Mesenteric fat pad (tissue), 1 donor: ENCODE results near the gene AMOTL2. TPM values are rescaled to one million over a fixed set of nuclear protein-coding genes. Genes with fewer than 3 reads are reported as not detected.

Source experiments
- DNase-seq: peaks from one replicate; pipeline ENCODE4 v3.0.0-alpha.2; 2020; ENCODE audit warnings: low spot score
- total RNA-seq: library from RNA; stranded (reverse); fragmentation: NEBNext Ultra II Directional; extraction: Animal tissue kit (Norgen Biotek cat#: 25700); gene quantifications from one replicate; pipeline ENCODE4 v1.2.1, GENCODE V29; 2021
- donor health status: DM: yes; HTN: yes; CAD: no.

Gene AMOTL2
- total RNA-seq, 1 donor from 2014 or later = 272 TPM

DNA sequence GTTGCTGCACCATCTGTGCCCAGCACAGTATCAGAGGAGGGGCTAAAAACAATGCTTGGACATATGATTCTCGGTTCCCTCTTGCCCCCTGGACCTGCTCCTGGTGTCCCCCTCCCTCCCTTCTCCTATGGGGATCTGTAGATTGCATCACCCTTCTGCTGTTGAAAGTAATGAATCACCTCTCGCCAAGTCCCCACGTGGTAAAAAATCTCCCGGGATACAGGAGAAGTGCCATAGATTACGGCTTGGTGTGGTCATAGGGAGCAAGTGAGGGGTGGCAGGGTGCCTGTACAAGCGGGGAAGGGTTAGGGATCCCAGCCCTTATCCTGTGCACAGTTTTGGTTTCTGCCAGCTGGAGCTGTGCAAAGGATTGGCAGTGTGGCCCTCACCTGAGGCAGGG lies 37.7 kb downstream of the AMOTL2 start:
- peak; percentile 35 for DNase-seq

DNA sequence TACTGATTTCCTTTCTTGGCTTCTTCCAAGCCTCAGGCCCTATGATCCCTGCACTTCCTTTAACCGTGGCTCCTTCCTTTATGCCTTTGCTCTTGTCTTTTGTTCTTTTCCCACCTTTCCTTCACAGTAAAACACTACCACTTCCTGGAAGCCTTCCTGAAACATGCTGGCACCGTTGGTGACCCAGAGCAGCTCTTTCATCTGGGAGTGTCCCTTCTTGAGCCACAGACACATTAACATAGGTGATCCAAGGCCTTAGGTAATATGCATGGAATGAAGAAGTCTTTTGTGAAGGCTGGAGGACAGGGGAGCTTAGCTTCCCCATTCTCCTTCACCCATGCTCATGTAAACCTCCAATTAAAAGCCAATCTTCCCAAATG lies 39.4 kb downstream of the AMOTL2 start:
- DNase-seq = no peak

DNA sequence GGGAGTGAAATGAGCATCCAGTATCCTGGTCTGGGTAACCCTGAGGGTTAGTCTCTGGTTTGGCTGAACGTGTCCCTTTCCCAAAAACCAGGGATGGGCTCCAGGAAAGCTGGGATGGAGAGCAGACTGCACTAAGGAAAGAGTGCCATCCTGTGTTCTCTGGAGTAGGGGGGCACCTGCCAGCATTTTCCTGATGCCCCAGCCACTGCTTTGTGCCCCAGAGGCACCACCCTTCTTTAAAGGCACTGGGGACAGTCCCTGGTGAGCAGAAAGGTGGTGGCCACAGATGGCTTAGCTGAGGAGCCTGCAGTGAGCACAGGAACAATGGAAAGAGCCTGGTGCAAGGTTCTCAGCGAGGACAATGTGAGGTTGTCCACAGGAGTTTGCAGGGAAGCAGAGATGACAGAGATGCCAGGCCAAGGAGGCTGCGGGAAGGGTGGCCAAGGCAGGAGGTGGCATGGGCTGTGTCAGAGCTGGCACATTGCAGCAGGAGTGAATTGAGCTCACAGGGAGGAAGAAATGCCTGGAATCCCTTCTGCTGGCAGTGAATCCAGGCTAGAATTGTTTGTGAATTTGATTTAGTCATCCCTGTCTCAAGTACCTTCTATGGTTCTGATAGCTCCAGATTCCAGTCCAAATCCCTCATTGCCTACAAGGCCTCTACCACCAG lies 39.9 kb downstream of the AMOTL2 start:
- DNase-seq = peak; percentile 64

DNA sequence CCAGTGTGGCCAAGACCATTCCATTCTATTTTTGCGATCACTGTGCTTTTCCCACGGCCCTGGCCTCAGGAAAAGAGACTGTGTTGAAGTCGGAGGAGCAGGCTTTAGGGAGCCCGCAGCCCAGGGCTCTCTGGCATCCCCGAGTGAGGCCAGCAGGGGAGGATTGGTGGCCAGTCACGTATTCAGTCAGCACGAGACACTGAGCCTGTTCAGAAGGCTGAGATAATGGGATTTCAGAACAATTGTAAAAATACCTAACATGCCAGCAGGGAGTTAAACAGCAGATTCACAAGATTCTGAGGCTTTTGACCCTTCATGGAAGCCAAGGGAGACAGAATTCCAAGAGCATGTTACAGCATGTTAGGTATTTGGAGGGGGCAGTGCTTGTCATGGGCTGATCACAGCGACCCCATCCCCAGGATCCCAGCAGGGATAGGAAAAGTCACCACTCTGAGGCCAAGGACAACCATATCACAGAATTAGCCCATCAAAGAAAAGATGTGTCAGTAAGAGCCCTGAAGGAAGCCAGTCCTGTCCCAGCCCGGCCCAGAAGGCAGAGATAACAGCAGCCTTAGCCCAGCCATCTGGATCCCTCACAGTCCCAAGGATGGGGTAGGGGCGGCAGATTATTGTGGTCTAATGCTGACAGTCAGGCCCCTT lies 40.6 kb downstream of the AMOTL2 start:
- DNase-seq = peak; percentile 76

DNA sequence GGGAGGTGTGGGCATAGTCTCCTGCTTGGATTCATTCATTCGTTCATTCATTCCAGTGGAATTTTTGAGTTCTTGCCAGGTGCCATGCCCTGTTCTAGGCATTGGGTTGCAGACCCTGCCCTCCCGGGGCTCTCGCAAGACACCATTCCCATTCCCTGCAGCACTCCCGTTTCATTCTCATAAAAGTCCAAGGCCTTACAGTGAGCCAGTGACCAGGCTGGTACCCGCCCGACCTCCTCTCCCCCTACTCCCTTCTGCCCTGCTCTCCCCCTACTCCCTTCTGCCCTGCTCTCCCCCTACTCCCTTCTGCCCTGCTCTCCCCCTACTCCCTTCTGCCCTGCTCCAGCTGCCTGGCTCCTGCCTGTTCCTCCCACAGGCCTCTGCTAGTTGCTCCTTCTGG lies 41.9 kb downstream of the AMOTL2 start:
- peak; percentile 41 for DNase-seq

DNA sequence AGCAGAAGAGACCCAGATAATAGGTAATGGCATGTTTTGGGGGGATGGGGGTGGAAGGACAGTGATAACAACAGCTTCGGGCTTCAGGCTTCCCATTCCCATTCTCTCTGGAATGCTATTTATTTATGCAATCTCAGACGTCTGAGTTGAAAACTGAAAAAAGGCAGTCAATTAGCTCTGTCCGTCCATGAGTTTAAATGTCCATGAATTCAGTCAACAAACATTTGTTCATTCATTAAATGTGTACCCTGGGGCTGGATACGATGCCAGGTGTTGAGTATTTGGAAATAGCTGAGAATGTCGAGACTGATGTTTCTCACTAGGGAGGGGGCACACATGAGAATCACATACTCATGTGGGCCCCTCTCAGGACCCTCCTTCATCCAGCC lies 42.4 kb downstream of the AMOTL2 start:
- DNase-seq = no peak

DNA sequence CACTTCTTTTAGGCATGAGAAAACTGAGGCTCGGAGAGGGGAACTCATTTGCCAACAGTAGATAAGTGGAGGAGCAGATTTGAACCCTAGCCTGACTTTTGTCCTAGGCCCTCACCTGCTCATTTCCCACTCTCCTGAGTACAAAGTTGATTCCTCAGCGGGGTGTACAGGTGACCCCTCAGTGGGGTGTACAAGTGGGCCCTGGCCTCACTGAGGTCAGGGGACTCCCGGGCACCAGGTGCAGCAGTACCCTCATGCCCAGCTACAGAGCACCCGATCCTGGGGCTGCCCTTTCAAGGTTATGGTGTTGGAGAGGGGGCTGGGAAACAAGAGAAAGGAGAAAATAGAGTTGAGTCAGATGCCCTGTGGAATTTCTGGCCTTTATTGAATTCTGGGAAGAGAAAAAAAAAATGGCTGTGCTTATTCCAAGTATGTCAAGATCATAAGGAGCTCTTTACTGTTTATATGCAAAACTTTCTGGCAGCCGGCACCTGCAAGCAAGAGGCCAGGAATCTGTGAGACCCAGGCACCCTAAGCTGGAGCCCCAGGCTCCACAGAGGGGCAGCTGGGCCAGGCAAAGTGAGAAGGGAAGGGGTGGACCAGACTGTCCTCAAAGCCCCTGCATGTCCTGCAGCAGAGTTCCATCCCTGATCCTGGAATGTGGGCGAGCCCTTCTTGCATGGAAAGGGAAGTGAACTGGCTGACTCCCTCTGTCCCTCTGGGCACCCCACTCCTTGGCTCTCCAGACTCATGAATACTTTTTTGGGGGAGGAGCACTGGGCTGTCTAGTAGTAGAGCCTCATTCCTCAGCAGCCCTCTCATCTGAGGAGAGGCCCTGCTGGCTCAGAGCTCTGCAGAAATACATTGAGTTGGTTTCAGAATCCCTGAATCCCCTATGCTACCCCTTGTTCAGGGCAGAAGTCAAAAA lies 43.1 kb downstream of the AMOTL2 start:
- DNase-seq = peak; percentile 73

DNA sequence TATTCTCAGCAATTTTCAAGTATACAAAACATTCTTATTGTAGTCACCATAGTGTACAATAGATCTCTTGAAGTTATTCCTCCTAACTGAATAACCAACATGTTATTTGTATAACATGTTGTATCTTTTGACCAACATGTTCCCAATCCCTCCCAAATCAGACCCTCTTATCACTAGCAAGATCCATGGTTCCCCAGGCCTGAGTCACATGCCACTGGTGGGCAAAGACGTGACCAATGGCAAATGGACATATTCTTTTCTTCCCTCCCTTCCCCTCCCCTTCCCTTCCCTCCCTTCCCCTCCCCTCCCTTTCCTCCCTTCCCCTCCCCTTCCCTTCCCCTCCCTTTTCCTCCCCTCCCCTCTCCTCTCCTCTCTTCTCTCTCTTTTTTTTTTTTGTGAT lies 45.4 kb downstream of the AMOTL2 start:
- no peak for DNase-seq

DNA sequence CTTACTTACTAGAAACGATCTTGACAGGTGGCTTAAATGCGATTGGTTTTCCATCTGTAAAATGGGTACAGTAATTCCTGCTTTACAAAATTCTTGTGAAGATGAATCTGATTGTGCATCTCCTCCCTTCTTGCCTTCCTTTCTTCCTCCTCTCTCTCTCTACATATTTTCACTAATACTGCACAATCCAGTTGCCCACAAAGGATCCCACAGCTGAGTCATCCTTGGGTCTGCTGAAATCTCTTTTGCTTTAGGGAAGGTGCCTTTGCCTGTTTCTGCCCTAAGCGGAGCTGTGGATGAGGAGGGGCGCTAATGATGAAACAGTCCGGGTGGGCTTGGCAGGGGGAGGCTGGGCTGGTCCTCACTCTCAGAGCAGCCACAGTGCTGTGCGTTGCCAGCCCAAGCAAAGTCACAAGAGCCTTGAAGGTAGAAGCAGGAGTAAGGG lies 46.1 kb downstream of the AMOTL2 start:
- DNase-seq = peak; percentile 88

DNA sequence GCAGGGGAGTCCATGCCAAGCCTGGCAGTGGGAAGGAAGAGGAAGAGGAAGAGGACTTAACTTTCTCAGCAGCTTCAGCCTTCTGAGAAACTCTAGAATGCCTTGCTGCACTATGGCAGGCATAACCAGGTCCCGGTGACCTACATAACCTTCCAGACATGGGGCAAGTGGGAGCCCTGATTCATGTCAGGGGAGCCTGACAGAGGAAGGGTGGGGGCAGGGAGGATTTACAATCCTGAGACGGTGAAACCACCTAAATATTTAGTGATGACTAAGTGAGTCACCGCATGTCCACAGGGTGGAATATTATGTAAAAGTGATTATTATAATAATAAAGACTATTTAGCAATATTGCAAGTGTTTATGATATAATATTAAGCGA lies 46.7 kb downstream of the AMOTL2 start:
- no peak for DNase-seq

DNA sequence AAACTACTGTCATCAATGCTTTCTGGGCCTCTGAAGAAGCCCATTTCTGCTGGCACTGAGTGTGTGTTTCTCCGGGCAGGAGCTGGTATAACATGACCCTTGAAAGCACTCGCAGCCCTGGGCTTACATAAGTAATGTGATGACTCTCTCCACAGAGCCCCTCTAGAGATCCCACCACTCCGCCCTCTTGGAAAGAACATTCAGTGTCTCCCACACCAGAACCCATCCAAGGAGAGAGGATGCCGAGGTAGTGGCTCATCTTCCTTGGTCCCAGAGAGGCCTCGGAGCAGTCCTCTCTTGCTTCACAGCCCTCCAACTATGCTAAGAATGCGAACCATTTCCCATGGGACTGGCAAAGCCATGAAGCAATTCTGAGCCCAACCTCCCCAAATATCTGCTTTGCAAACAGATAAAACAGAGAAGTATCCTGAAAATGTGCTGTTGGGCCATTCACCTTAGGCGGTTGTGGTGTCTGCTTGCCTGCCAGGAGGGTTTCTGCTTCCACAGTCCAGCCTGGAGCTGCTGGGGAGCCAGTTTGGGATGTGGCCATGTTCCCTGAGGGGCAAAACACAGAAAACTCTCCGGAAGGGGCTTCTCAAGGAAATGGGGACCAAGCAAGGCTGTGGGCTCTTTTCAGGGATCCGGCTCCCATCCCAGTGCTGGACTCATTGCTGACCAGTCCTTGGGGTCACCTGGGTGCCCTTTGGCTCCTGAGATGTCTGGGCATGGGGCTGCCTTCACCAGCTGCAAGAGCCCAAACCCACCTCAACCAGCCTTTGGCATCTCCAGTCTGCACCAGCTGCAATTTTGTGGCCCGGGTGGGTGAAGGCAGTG lies 47.3 kb downstream of the AMOTL2 start:
- peak; percentile 86 for DNase-seq

DNA sequence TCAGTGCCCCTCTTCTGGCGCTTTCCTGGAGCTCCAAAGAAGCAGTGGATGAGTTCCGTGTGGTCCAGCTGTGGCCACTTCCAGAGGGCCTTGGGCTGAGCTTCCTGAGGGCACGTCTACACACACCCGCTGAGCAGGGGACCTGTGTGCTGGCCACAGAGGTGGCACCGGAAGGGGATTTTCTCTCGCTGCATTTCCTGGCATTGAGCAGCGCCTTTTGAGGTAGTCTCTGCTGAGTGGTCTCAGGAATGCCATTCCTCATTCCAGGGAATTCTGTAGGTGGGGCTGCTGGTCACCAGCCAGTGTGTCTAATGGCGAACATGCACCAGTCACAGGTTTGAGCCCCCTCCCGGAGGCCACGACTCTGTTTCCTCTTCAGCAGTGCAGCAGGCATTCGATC lies 48.1 kb downstream of the AMOTL2 start:
- no peak for DNase-seq

DNA sequence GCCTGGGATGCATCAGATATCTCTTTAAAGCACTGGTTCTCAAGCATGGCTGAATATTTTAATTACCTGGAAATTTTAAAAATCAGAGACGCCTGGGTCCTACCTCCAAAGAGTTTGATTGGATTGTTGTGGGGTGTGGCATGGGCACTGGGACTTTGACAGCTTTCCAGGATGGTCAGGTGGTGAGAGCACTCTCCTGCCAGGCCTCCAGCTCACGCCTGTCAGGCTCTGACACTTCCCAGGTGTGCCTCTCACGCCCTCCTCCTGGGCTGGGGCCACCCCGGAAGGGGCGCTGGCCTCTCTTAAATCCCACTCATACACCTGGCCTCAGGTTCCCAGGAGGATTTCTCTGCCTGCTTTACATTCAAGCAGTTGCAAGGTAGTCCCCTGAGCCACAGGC lies 48.5 kb downstream of the AMOTL2 start:
- peak; percentile 75 for DNase-seq

DNA sequence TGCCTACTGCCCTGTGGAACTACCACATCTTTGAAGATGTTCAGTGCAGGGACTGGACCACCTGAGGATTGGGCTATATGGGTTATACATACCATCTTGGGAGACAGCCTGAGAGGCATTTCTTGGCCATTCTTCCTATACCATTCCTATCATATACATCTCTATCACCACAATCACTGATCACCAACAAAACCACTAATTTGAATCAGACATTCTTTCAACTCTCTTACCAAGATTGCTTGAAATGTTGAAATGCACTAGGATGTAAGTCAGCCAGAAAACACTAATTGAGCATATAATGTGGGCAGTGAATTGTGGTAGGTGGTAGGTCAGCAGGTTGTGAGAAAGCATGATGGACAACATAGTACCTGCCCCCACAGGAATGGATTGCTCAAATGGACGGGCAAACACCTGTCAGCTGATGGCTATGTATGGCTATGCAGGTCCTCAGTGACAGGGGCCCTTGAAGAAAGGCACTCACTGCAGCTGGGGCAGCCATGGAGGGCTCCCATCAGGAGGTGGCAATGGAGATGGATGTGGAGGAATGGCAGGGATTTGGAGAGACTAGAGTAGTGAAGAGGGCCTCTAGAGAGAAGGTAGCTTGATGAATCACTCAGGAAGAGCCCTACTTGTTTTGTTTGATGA lies 49.1 kb downstream of the AMOTL2 start:
- DNase-seq = peak; percentile 45

DNA sequence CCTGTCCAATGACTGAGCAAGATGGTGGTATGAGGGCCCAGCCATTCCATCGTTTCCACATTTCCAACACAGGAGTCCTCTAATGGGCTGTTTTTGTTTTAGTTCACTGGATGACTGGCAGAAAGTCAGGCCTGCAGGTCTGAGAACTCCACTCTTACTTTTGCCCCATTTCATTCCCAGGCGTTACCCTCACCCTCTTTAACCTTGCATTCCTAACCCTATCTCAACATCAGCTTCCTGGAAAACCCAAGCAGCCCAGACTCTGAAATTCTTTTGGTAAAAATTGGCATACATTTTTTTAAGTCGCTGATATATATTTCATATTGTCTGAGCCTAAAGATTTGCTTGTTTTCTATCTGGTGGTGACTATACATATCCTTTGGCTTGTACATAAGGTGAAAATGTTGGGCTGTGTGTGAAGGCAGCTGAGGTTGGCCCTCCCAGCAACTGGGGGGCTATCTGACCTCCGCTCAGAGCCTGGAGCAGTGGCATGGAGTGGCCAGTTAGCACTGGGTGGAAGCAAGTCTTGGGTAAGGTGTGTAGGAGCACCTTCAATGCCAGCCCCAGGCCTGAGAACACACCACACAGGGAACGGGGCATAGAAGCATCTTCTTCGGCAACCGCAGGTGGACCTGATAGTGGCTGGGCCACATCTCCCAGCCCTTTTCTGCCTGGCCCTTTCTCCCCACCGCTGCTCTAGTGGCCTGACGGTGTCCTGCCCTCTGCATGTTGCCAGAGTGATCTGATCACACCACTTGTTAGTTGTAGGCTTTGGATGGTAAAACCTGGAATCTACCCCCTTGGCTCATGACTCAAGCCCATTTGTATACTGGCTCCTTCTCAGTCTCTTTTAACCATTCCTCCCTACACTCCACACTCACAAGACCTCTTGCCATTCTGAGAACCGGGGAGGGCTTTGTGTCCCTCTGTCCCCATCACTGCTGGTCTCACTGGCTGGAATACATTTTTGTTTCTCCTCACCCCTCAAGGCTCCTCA lies 50.0 kb downstream of the AMOTL2 start:
- DNase-seq = peak; percentile 80

DNA sequence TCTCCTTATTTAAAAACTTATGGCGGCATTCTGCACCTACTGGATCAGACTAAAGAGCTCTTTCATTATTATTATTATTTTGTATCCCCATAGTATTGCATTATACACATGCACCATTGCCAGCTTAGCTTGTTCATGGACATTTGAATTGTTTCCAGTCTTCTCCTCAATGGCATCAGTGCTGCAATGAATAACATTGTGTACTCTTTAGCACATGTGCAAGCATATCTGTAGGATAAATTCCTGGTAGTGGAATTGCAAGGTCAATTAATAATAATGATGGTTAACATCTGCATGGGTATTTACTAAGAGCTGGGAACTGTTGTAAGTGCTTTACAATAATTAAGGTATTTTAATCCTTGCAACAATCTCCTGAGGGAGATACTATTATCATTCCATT lies 52.0 kb downstream of the AMOTL2 start:
- no peak for DNase-seq

DNA sequence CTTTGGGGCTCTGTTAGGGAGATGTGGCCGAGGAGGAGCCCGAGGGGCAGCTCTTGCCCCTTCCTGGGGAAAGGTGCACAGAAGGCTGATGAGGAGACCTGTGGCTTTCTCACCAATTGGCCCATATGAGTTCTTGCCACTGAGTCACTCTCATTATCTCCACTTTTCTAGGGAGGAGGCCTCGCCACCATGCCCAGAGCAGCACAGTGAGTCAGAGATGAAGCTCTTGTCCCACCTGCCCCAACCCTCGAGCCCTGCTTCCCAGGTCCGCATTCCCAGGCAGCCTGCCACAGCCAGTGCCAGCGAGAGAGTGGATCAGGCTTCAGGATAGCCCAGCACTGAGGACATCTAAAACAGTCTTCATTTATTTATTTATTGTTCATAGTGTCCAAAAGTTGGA lies 53.5 kb downstream of the AMOTL2 start:
- DNase-seq = peak; percentile 64

DNA sequence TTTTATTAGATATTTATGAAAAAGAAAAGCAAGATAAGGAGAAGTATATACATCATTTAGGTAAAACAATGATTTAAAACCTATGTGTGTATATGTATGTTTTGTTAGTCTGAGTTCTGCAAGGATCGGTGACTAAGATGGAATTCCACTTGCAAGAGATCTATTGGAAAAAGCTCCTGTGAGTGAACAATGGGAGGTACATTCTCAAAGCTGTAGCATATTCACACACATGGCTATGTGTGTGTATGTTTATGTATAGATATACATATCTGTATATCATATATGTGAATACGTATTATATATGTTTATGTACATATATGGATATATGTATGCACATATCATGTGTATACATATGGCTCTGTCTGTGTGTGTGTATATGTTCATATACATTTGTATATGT lies 54.3 kb downstream of the AMOTL2 start:
- DNase-seq = no peak

DNA sequence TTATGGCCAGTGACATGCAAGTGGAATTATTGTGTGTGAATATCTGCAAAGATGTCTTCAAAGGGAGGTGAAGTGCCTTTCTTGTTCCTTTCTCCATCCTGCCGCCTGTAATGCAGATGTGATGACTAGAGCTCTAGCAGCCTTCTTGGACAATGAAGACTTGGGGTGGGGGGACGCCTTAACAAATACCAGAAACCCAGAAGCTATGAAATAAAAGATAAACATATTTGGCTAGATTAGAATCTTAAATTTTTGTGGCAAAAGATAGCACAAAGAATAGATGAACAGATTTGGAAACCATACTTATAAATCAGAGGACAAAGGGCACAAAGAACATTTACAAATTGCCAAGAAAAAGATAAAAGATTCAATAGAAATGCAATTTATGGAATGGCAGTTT lies 56.1 kb downstream of the AMOTL2 start:
- no peak for DNase-seq
